ENCODE results near the gene LRMDA. TPM values are rescaled to one million over a fixed set of nuclear protein-coding genes. Genes with fewer than 3 reads are reported as not detected.

Gene LRMDA
- total RNA-seq, 1 experiment from 2014 or later: not detected

DNA sequence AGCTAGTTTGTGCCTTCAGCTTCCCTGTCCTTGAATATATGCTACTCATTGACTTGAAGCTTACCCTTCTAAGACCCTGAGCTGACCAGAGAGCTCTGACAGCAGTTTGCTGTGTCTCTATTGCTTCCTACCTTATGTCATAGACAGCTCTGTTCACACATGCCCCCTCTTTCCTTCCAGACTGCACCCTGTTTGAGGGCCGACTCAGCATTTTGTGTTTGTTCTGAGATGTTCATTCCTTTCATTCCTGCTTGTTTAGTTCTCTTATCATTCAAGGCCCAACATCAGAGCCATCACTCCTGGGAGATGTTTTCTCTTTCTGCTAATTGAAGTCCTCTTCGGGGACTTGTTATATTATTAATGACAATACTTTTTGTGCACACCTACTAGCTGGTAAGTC is 518.9 kb downstream of the LRMDA start:
- no peak for DNase-seq (ENCODE audit: low spot score)

DNA sequence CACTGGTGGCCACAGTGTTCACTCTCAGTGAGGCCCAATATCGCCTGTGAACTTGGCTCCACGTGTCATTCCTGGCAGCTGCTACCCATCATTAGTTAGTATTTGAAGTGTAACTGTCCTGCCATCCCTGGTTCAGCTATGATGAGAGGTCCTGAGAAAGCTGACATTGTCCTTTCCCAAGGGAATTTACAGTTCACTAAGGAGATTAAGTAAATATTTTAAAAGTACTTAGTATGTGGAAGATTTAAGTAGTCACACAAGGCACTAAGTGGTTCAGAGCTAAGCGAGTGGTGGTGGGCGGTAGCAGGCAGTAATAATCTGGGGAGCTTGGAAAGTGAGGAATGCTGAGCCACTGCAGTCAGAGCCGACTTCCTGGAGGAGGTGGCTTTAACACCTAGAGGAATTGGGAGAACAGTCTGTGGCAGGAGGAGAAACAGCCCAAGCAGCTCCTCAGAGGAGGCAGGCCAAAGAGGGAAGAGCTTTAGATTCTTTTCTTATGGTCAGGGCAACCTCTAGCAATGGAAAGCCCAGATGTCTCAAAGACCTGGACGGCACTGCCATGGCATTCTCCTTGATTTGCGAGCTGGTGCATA is 519.7 kb downstream of the LRMDA start:
- DNase-seq (ENCODE audit: low spot score): no peak

DNA sequence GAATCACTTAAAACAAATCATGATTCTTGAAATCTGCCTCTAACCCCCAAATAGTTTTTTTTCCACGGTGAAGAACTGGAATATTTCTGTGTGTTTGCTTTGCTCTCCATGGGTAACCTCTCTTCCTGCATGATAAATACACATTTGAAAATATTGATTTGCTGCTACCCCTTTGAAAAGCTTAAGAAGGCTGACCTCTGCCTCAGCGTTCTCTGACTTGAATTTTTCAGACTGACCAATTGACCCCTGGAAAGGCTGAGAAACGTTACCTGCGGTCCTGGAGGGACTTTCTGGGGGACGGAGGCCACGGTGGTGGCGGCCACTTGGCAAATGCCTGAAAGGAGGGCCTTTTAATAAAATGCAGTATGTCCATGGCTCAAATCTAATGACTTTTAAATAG is 520.2 kb downstream of the LRMDA start:
- DNase-seq (ENCODE audit: low spot score): no peak

DNA sequence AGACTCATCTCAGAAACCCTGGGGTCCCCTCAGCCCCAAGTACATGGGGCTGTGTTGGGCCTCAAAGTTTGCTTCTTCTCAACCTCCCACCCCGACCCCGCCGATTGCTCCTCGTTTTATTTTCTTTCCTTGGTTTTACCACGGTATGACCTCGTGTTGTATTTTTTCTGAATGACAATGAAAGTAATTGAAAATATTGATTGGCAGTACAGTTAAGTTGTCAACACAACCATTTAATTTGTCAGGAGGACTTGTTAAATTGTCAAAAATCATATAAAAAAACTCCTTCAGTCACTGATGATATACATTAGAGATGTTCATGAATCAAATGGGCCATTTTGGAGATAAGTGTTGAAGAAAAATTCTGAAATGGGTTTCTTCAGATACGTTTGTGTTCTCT is 520.7 kb downstream of the LRMDA start:
- DNase-seq (ENCODE audit: low spot score): no peak

DNA sequence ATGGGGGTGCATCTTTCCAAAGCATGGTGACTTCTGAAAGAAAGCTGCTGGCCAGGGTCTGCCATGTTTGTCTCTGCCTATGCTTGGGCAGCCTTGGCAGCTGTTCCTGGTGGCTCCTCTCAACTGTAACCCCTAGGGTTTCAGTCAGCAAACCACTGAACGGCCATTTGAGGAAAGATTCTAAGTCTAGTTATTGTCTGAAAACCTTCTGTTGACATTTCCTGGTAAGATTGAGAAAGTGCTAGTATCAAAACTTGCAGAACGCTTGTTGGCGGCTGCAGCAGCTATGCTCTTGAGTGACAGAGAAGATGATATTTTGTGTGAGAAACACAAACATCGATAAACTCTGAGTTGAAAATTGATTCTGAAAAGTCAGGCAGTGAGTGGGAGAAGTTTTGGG is 523.1 kb downstream of the LRMDA start:
- DNase-seq (ENCODE audit: low spot score): no peak

DNA sequence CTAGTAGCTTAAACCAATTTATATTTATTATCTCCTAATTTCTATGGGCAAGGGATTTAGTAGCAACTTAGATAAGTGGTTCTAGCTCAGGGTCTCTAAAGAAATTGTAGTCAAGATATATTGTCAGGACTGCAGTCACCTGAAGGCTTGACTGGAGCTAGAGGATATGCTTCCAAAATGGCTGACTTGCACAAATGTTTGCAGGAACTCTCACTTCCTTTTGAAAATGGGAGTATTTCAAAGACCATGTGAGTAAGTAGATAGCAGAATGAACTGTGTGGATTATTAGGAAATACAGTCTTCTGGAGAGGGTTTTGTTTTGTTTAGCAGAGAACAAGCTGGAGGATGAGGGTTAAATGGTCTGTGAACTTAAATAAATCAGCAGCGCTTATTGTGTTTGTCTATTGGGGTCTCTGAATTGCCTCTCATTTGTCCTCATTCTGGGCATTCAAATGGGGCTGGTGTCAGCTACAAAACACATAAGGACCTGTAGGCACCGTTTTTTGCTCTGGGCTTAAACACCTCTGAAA is 524.6 kb downstream of the LRMDA start:
- no peak for DNase-seq (ENCODE audit: low spot score)

DNA sequence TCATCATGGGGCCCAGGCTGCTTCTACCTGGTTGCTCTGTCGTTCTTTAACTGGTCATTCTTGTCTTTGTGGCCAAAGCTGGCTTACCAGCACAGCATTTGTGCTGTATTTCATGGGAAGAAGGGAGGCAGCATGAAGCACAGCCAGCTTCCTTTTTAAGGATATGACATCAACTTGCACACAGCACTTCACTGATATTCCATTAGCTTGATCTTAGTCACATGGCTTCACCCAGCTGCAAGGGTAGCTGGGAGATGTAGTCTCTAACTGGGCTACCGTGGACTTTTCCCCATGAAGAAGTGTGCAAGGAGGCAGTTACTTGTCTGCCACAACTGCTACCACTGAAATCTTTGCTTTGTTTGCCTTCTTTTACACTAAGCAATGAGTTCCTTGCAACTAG is 525.2 kb downstream of the LRMDA start:
- DNase-seq (ENCODE audit: low spot score): peak; percentile 3

DNA sequence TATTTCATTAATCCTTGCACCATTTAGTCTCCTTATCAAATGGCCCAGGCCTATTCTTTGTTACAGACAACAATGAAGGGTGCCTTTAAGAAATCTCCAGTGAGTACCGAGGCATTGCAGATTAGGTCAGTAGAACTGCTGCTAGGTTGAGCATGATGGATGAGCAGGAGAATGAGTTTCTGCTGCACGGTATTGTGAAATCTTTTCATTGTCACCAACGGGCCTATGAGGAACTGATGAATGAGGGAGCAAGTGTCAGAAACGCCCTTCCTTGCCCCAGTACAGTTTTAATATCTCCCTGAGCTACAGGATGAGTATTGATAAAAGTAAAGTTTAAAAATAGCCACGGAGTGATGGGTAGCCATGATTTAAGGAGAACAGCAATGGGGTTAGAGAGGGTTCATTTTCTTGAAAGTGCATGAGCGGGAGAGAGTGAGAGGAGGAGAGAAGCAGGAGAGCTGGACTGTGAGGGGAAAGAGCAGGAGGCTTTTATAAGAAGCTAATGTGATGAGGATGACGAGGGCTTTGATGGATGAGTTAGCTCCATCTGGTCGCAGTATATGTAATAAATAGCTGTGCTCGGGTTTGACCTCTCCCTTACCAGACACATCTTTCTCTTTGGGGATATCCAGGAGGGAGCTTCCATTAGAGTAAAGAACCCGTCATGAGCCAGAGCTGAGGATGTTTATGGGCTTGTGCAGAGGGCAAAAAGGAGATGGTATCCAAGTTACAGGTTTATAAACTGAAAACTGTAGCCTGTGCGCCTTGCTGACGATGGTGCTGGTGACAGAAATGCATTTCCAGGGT is 526.1 kb downstream of the LRMDA start:
- no peak for DNase-seq (ENCODE audit: low spot score)

DNA sequence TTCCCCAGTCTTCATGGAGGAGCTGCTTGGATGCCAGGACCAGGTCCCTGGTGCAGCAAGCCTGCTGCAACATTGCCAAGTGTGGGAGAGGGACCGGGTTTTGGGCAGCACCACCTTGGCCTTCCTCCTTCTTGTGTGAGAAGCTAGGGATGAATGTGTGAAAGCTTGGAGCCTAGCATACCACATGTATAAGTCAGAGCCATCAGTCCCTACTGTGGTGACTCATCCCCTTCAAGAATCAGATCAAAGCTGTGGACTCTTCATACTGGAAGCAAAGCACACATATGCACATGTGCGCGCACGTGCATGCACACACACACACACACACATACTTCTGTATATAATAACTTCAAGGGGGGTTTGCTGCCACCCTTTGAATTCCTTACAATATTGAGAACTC is 527.8 kb downstream of the LRMDA start:
- no peak for DNase-seq (ENCODE audit: low spot score)

DNA sequence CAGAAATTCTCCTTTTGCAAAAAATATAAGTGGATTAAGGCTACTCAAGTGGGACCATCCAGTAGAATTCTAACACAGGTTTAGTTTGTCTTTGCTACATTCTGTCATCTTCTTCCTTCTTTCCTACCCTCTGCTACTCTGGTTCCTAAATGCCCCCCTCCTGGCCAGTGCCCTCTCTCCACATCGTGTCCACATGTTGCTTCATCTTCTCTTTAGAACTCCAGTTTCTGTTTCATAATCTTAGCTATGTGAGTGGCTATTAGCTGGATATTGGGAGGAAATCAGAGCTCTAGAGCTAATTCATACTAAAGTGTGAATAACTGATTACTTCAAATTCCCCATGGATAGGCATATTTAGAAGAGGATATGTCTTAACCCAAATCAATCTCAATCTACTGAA is 528.5 kb downstream of the LRMDA start:
- DNase-seq (ENCODE audit: low spot score): no peak

DNA sequence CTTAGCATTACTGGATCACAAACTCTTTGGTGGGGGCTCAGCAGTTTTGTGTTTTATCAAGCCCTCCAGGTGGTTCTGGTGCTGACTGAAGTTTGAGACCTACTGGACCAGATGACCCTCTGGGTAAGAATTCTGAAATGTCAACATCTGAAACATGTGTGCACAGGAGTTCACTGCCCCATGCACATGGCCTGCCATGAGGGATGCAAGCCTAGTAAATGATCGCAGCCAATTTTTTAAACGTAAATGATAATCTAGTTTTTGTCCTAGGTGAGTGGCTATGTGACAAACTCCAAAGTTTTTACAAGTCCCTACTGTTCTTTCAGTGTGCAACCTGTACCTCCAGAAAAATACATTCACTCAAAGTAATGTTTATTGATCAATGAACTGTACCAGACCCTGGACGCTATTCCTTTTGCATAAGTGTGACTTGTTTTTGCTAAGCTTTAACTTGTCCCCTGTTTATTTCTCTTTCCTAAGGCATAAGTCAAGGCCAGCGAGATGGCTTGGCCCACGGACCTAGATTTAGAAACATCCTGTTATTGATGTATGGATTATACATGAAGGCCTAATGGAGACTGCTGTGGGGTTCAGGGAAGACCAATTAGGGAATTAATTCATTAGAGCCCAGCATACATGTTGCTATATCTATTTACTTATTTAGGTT is 531.1 kb downstream of the LRMDA start:
- no peak for DNase-seq (ENCODE audit: low spot score)

DNA sequence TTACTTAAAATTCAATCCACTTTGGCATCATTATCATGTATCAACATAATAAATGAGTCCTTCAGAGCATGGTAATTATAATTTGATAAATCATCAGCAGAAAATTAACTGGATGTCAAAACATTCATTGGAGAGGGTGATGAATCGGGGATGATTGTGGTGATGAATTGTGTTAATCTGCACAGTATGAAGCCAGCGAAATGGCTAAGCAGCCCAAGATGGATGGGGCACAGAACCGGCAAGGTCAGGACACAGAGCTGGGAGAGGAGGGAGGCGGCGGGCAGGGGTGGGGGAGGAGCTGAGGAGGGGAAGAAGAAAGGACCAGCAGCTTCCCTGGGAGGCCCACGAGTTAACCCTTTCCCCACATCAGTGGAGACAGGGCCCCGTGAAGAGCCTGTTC is 536.1 kb downstream of the LRMDA start:
- no peak for DNase-seq (ENCODE audit: low spot score)

DNA sequence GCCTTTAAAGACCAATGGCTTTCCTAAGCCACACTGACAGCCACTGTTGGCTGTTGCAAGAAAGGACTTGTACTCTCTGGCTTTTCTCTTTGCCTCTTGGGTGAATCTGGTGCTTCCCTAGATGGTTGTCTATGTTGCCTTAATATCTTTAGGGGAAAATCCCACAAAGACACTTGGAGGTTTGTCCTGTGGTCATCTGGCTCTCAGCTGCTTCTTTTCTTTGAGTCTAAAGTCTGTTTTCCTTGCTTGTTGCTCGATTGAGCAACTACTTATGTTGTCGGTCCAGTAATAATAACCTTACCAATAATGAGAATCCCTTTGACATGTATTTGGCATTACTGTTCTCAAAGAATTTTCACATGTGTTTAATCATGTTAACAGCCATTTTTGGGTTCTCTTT is 537.6 kb downstream of the LRMDA start:
- DNase-seq (ENCODE audit: low spot score): no peak

DNA sequence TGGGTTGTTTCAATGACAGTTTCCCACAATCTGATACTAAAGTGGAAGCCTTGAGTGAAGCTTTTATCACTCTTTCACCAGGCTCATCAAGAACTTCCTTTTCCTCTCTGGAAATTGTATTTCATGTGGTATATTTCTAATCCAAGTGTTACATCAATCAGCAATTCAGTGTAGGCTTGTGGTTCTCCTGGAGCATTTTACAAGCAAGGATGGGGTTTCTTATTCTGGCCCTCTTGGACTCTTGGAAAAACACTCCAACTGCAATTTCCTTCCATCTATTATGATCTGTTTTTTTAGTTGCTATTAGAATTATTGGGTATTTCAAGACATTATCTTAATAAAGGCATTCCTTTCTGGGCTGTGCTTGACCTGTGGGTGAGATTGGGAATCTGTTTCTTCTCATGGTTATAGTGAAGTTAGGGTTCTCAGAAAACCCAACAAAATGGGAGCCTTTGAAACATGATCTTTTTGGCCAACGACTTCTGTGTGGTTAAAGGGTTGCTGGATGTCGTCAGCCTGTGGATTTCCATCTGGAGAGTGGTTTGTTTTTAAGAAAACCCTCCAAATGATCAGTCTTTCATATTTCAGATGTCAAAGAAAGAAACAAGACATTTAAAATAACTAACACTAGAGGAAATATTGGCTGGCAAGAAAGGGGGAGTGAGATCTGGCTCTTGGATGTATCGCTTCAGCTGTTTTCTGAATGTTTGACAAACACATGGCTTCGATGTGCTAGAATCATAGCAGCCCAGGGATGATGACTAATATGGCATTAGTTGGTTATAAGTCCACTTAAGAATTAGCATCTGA is 540.2 kb downstream of the LRMDA start:
- no peak for DNase-seq (ENCODE audit: low spot score)

DNA sequence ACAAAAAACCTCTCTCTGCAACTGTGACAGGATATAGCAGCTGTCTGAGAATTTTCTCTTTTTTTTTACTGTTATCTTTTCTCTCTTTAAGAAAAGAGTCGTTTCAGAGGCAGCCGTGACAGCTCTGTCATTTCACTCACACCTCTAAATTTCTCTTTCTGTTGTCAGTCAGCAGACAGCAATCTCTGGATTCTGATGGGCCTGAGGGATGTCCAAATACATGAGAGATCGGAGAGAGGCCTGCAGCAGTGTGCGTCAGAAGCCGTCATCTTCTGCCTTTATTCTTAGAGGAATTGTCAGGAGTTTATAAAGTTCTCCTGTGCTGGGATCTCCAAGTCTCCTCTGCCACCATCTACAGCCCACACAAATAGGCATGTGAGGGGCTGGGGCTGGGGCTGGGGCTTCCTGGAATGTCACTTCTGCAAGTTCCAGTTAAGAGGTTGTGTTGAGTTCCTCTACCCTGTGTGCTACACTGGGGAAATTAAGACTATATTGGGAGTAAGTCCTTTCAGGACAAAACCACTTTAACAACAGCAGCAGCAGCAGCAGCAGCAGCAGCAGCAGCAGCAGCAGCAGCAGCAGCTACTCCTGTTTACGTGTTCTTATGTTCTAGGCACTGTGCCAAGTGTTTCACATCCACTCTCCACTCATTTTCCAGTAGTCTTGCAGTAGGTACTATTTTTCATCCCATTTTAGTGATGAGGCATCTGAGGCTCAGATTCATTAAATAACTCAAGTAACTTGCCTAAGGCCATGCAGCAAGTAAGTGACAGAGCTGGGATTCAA is 541.3 kb downstream of the LRMDA start:
- no peak for DNase-seq (ENCODE audit: low spot score)

DNA sequence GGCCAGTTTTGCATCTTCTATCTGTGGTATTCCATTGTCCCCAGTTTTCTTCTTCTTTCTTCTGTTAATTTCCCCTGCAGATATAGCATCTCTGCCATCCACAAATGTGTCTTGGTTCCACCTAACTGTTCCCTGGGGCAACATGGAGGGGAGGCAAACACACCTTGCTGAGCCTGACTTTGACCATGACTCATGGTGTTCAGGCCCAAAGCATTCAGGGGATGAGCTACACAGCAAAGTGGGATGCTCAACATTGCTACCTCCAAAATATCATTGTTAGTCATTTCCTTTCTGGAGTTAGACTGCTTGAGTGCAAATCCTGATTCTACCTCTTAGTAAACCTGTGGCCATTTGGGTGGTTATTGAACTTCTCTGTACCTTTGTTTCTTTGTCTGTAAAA is 542.7 kb downstream of the LRMDA start:
- no peak for DNase-seq (ENCODE audit: low spot score)

DNA sequence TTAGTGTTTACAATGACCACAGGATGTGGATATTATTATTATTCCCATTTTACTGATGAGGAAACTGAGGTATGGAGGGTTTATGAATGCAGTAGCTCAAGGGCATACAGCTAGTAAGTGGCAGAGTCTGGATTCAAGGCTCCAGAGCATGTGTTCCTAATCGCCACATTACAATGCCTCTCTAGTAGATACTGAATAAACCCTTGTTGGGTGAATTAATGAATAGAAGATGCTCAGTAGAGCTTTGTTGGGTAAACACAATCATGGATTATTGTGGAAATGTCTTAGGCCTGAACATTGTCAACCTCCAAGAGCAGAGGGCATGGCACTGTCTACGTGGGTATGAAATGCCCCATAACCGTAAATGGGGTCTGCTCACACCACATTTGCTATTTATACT is 545.3 kb downstream of the LRMDA start:
- no peak for DNase-seq (ENCODE audit: low spot score)

DNA sequence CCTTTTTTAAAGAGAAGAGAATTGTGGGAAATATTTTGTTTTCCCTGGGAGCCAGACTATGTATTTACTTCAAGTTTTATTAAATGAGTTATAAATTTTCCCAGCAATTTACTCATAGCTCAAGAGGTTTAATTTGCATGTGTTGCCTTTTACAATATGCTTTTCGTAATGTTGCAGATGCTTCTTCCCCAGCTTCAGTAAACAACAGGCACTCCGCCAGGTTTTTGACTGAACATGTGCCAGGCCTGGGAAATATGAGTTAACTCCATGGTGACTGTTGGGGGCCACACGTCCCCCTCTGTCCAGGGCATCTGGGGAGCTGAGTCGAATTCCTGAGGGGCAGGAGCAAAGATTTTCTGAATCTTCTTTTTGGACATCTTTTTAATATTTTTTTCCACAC is 545.7 kb downstream of the LRMDA start:
- DNase-seq (ENCODE audit: low spot score): no peak

DNA sequence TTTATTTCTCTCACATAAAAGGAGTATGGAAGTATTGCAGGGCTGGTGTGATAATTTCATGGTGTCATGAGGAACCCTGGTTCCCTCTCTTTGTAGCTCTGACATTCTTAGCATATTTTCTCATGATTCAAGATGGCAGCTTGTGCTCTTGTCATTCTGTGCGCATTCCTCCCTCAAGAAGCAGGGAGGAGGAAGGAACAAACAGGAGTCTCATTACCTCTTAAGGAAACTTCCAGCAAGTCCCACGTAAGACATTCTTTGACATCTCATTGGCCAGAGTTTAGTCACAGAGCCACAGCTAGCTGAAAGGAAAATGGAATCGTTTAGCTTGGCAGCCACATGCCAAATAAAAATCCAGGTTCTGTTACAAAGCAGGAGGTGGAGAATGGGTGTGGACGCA is 546.8 kb downstream of the LRMDA start:
- no peak for DNase-seq (ENCODE audit: low spot score)

DNA sequence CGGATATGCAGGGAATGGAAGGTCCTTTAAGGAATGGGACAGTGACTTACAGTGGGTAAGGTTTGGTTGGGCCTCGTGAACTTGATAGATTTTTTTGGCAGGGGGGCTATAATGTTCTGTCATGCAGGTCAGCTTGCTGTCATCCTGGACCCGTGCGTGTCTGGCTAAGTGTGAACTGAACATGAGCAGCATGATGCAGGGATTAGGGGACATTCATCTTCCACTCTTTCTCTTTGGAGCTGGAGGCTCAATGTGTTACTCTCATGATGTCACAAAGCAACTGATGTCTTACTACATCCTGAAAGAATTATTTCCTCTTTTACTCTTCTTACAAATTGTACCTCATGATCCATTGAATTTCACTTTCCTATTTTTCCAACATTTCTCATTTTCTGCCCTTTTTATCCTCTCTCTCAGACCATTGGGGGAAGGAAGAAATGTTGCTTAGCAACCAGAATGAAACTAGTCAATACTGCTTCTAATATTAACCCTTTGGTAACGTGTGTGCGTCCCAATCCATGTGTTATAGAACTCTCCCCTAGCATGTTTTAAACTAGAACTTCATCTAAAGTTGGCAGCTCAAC is 549.1 kb downstream of the LRMDA start:
- no peak for DNase-seq (ENCODE audit: low spot score)

Data from HT-29 (cell line).